GM12891 (cell line): ENCODE results near the gene KCTD16.

Source experiments
- POLR2A ChIP-seq: IDR thresholded peaks from 2 replicates; pipeline ENCODE4 v1.6.1; 2011; ENCODE audit warnings: low read depth, low read length, control low read depth
- POLR2AphosphoS5 ChIP-seq: IDR thresholded peaks from 2 replicates; pipeline ENCODE4 v1.6.1; 2011; ENCODE audit warnings: low read depth, low read length, control low read depth
- POU2F2 ChIP-seq: IDR thresholded peaks from 2 replicates; pipeline ENCODE4 v1.6.1; 2011; ENCODE audit warnings: low read depth, mild to moderate bottlenecking, control low read depth, low read length, moderate library complexity

DNA sequence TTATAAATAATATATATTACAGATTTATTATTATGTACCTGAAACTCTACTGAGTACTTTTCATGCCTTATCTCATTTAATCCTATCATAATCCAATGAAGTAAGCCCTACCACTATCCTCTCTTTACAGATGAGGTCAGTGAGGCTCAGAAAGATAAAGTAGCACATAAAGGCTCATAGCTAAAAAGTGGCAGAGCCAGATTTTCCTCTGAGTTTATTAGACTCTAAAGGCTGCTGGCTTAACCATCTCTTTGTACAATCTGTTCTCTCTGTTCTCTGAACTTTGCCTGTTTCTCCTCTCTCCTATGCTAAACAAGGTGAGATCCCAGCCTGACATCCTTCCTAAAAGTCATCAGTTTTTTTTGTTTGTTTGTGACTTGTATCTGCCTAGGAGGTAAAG, 311.2 kb downstream of the KCTD16 start:
- TF ChIP-seq POLR2A = no peak
- no peak for TF ChIP-seq POLR2AphosphoS5
- TF ChIP-seq POU2F2 = no peak
